HepG2 (cell line): Measurements from ENCODE around the gene ARHGEF40. TPM values are rescaled to one million over a fixed set of nuclear protein-coding genes. Genes with fewer than 3 reads are reported as not detected.

Experiments
- ASH2L ChIP-seq: fragments of 300-600, 200-600 bp; sonication (generic); IDR thresholded peaks from 2 replicates; pipeline ENCODE4 v1.7.0; 2017; ENCODE audit warnings: low read depth, mild to moderate bottlenecking, moderate library complexity, mixed read lengths, low read length; ENCODE audit not compliant: insufficient read length
- BCL6 ChIP-seq: IDR thresholded peaks from 2 replicates; pipeline ENCODE4 v1.6.1; 2016; ENCODE audit warnings: missing genetic modification reagents, missing compliant biosample characterization
- CC2D1A ChIP-seq: sonication (generic); formaldehyde crosslinking; IDR thresholded peaks from 2 replicates; pipeline ENCODE4 v1.8.1; 2023; ENCODE audit warnings: mild to moderate bottlenecking, missing genetic modification reagents
- CCAR2 ChIP-seq: fragments of 200-400 bp; formaldehyde crosslinking; optimal IDR thresholded peaks from 2 replicates; pipeline ENCODE3; 2018; ENCODE audit warnings: low read depth, mild to moderate bottlenecking, low read length, moderate library complexity
- ESRRA ChIP-seq: sonication (generic); formaldehyde crosslinking; IDR thresholded peaks from 2 replicates; pipeline ENCODE4 v1.5.1; 2020; ENCODE audit warnings: mild to moderate bottlenecking, low read depth, missing genetic modification reagents
- KDM5B ChIP-seq: sonication (generic); formaldehyde crosslinking; IDR thresholded peaks from 2 replicates; pipeline ENCODE4 v1.4.0; 2020; ENCODE audit warnings: missing genetic modification reagents, mild to moderate bottlenecking, borderline replicate concordance
- MXD4 ChIP-seq: IDR thresholded peaks from 2 replicates; pipeline ENCODE4 v1.6.1; 2016; ENCODE audit warnings: mild to moderate bottlenecking, missing biosample characterization, missing genetic modification reagents
- PHF21A ChIP-seq: sonication (generic); formaldehyde crosslinking; IDR thresholded peaks from 2 replicates; pipeline ENCODE4 v1.5.0; 2020; ENCODE audit warnings: mild to moderate bottlenecking, missing genetic modification reagents
- PHF5A ChIP-seq: IDR thresholded peaks from one replicate; pipeline ENCODE4 v1.6.1; 2018; ENCODE audit warnings: low read depth, missing genetic modification reagents; ENCODE audit not compliant: unreplicated experiment
- POGZ ChIP-seq: sonication (generic); formaldehyde crosslinking; IDR thresholded peaks from 2 replicates; pipeline ENCODE4 v1.4.0; 2020; ENCODE audit warnings: mild to moderate bottlenecking, missing genetic modification reagents
- REL ChIP-seq: sonication (generic); formaldehyde crosslinking; conservative IDR thresholded peaks from 2 replicates; pipeline ENCODE4 v1.8.0; 2022; ENCODE audit warnings: mild to moderate bottlenecking, missing genetic modification reagents, moderate library complexity
- XBP1 ChIP-seq: sonication (generic); formaldehyde crosslinking; IDR thresholded peaks from 2 replicates; pipeline ENCODE4 v1.5.0; 2020; ENCODE audit warnings: missing genetic modification reagents
- ZNF251 ChIP-seq: sonication (generic); formaldehyde crosslinking; IDR thresholded peaks from 2 replicates; pipeline ENCODE4 v1.9.0; 2021; ENCODE audit warnings: mild to moderate bottlenecking, missing genetic modification reagents
- ZNF569 ChIP-seq: sonication (generic); formaldehyde crosslinking; IDR thresholded peaks from 2 replicates; pipeline ENCODE4 v1.5.0; 2020; ENCODE audit warnings: mild to moderate bottlenecking, missing genetic modification reagents, moderate library complexity, borderline replicate concordance
- ZNF598 ChIP-seq: sonication (generic); formaldehyde crosslinking; IDR thresholded peaks from 2 replicates; pipeline ENCODE4 v1.5.1; 2020; ENCODE audit warnings: mild to moderate bottlenecking, missing genetic modification reagents, borderline replicate concordance
- ZNF644 ChIP-seq: IDR thresholded peaks from 2 replicates; pipeline ENCODE4 v1.6.1; 2016; ENCODE audit warnings: low read depth
- ZNF841 ChIP-seq: sonication (generic); formaldehyde crosslinking; IDR thresholded peaks from 2 replicates; pipeline ENCODE4 v1.8.1; 2023; ENCODE audit warnings: missing genetic modification reagents, borderline replicate concordance
- ZNF850 ChIP-seq: sonication (generic); formaldehyde crosslinking; conservative IDR thresholded peaks from 2 replicates; pipeline ENCODE4 v1.9.0; 2021; ENCODE audit warnings: mild to moderate bottlenecking, missing genetic modification reagents
- polyA plus RNA-seq, 8 experiments: library from polyadenylated mRNA; depleted of rRNA in 3 of 8; stranded (reverse) in 7 of 8; unstranded in 1 of 8; fragments of >200 nt; fragmentation: Illumina TruSeq in 4 of 8; extraction: Trizol in 4 of 8; gene quantifications; 2 replicates each; pipeline versions ENCODE4 v1.2.1 to v1.2.3, GENCODE V29; 2011 to 2016; ENCODE audit warnings: low read depth in 4 of 8, missing spikeins in 1 of 8, mixed read lengths in 1 of 8; ENCODE audit not compliant: insufficient read depth in 1 of 8
- total RNA-seq, 5 experiments: library from RNA; depleted of rRNA; stranded (reverse); fragments of >200 nt; fragmentation: Illumina TruSeq; extraction: Trizol; gene quantifications; 2 replicates each; pipeline ENCODE4 v1.2.3, GENCODE V29; 2016; ENCODE audit warnings: low read depth in 1 of 5
- TF ChIP-seq, protein P1 (sequence below): sonication (generic); formaldehyde crosslinking; IDR thresholded peaks from 2 replicates; pipeline ENCODE4 v1.5.0; 2020; ENCODE audit warnings: mild to moderate bottlenecking, missing genetic modification reagents
- TF ChIP-seq, protein P2 (sequence below): sonication (generic); formaldehyde crosslinking; IDR thresholded peaks from 2 replicates; pipeline ENCODE4 v1.5.0; 2020; ENCODE audit warnings: mild to moderate bottlenecking, missing genetic modification reagents, borderline replicate concordance

The ARHGEF40 gene
- total and polyA plus RNA-seq, 2 of the 13 experiments (the other 11 are each of a cell fraction or from before 2014, with no cell fraction given), result 28.1 to 78.1 TPM

DNA sequence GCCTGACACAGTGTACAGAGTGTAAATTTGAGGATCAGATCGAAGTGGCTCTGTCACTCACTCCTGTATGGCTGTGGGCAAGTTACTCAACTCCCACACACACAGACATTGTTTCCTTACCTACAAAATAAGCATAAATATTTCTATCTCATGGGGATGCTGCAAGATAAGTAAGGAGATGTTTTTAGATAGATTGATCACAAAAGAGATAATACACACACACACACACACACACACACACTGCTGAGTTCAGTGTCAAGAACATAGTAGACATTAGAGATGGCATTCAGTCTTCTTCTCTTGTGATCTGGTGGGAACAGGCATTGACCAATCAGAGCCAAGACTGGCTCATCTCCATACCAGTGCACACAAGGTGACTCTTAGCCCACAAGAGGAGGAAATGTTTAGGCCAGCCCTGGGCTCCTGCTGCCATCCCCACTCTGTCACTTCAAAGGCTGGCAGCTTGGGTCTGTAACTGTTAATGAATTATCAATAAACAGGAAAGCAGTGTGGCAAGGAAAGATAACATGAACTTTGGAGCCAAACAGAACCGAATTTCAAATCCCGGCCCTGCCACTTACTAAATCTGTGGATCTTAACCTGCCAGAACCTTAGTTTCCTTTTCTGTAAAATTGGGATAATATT is 15.9 kb upstream of the ARHGEF40 start (continued):
- no peak for TF ChIP-seq PHF5A (CRISPR knock-in tag)
- TF ChIP-seq ZNF841 (CRISPR knock-in tag), result no peak
- no peak; the same call in 1 of the 2 replicates for TF ChIP-seq ZNF598 (CRISPR knock-in tag)
- no peak for TF ChIP-seq CCAR2
- TF ChIP-seq ESRRA, result peak; percentile 77
- TF ChIP-seq ZNF850, result 0 out of 2 replicates have a peak, but pooled peaks have one; percentile 47
- TF ChIP-seq, protein P1, sequence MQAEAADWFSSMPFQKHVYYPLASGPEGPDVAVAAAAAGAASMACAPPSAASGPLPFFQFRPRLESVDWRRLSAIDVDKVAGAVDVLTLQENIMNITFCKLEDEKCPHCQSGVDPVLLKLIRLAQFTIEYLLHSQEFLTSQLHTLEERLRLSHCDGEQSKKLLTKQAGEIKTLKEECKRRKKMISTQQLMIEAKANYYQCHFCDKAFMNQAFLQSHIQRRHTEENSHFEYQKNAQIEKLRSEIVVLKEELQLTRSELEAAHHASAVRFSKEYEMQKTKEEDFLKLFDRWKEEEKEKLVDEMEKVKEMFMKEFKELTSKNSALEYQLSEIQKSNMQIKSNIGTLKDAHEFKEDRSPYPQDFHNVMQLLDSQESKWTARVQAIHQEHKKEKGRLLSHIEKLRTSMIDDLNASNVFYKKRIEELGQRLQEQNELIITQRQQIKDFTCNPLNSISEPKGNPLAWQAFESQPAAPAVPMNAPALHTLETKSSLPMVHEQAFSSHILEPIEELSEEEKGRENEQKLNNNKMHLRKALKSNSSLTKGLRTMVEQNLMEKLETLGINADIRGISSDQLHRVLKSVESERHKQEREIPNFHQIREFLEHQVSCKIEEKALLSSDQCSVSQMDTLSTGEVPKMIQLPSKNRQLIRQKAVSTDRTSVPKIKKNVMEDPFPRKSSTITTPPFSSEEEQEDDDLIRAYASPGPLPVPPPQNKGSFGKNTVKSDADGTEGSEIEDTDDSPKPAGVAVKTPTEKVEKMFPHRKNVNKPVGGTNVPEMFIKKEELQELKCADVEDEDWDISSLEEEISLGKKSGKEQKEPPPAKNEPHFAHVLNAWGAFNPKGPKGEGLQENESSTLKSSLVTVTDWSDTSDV (CRISPR knock-in tag), result no peak
- peak; percentile 49; the same call in 1 of the 2 replicates for TF ChIP-seq MXD4 (CRISPR knock-in tag)
- TF ChIP-seq BCL6, result peak; percentile 94
- TF ChIP-seq PHF21A (CRISPR knock-in tag), result peak; percentile 99
- peak; percentile 54; the same call in 1 of the 2 replicates for TF ChIP-seq ZNF644 (CRISPR knock-in tag)
- no peak for TF ChIP-seq KDM5B (CRISPR knock-in tag)
- TF ChIP-seq ASH2L, result peak; percentile 98
- TF ChIP-seq ZNF569, result no peak
- no peak for TF ChIP-seq REL
- TF ChIP-seq ZNF251, result no peak
- peak; percentile 56 for TF ChIP-seq POGZ (CRISPR knock-in tag)
- no peak for TF ChIP-seq XBP1 (CRISPR knock-in tag)
- no peak for TF ChIP-seq CC2D1A
- TF ChIP-seq, protein P2, sequence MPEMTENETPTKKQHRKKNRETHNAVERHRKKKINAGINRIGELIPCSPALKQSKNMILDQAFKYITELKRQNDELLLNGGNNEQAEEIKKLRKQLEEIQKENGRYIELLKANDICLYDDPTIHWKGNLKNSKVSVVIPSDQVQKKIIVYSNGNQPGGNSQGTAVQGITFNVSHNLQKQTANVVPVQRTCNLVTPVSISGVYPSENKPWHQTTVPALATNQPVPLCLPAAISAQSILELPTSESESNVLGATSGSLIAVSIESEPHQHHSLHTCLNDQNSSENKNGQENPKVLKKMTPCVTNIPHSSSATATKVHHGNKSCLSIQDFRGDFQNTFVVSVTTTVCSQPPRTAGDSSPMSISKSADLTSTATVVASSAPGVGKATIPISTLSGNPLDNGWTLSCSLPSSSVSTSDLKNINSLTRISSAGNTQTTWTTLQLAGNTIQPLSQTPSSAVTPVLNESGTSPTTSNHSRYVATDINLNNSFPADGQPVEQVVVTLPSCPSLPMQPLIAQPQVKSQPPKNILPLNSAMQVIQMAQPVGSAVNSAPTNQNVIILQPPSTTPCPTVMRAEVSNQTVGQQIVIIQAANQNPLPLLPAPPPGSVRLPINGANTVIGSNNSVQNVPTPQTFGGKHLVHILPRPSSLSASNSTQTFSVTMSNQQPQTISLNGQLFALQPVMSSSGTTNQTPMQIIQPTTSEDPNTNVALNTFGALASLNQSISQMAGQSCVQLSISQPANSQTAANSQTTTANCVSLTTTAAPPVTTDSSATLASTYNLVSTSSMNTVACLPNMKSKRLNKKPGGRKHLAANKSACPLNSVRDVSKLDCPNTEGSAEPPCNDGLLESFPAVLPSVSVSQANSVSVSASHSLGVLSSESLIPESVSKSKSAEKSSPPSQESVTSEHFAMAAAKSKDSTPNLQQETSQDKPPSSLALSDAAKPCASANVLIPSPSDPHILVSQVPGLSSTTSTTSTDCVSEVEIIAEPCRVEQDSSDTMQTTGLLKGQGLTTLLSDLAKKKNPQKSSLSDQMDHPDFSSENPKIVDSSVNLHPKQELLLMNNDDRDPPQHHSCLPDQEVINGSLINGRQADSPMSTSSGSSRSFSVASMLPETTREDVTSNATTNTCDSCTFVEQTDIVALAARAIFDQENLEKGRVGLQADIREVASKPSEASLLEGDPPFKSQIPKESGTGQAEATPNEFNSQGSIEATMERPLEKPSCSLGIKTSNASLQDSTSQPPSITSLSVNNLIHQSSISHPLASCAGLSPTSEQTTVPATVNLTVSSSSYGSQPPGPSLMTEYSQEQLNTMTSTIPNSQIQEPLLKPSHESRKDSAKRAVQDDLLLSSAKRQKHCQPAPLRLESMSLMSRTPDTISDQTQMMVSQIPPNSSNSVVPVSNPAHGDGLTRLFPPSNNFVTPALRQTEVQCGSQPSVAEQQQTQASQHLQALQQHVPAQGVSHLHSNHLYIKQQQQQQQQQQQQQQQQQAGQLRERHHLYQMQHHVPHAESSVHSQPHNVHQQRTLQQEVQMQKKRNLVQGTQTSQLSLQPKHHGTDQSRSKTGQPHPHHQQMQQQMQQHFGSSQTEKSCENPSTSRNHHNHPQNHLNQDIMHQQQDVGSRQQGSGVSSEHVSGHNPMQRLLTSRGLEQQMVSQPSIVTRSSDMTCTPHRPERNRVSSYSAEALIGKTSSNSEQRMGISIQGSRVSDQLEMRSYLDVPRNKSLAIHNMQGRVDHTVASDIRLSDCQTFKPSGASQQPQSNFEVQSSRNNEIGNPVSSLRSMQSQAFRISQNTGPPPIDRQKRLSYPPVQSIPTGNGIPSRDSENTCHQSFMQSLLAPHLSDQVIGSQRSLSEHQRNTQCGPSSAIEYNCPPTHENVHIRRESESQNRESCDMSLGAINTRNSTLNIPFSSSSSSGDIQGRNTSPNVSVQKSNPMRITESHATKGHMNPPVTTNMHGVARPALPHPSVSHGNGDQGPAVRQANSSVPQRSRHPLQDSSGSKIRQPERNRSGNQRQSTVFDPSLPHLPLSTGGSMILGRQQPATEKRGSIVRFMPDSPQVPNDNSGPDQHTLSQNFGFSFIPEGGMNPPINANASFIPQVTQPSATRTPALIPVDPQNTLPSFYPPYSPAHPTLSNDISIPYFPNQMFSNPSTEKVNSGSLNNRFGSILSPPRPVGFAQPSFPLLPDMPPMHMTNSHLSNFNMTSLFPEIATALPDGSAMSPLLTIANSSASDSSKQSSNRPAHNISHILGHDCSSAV, result no peak
